Measurements from ENCODE around the gene KRT77.
A peak's percentile ranks its signal among the peaks of the same experiment; 100 is the strongest.

KRT77 gene

DNA sequence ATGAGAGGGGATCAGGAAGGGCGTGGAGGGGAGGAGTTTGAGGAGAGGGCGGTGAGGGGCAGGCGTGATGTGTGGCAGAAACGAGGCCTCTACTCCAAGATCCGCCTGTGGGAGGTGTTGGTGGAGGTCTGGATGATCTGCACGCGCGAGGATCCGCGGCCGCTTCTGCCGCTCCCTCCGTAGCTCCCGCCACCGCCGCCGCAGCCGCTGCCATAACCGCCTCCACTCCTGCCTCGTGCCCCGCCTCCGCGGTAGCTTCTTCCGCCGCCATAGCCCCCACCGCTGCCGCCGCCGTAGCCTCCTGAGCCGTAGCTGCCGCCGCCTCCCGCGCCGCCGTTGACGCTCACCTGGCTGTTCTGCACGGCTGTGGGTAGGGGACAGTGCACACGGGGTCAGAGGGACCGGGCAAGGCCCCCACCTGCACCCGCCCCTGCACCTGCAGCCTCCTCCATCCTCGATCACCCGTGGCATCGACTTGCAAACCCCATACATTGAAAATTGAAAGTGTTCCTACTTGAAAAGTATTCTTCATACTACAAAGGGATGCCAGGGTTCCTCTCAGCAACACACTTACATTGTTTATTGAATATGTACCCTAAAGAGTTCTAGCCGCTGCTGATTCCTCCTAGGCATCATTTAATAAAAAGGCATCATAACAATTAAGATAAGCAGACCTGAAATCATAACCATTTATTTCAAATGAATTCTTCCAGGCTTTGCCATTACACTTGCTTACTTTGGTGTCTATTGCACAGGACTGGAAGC, 12.1 kb downstream of the KRT77 start:
- DNase-seq: peak; percentile 20

GRCh38 chr12:52690351-52691075, 12.8 kb downstream of the KRT77 start:
- peak; percentile 17 for DNase-seq

- no peak for DNase-seq
Observed at GRCh38 chr12:52689936-52690335, 13.4 kb downstream of the KRT77 start.

DNA sequence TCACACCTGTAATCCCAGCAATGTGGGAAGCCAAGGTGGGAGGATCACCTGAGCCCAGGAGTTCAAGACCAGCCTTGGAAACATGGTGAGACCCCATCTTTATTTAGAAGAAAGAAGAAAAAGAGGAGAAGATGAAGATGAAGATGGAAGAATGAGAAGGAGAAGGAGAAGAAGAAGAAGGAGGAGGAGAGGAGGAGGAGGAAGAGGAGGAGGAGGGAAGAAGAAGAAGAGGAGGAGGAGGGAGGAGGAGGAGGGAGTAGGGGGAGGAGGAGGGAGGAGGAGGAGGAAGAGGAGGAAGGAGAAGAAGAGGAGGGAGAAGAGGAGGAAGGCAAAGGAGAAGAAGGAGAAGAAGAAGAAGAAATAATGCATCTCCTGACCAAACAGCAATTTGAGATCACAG, 14.1 kb downstream of the KRT77 start:
- no peak for DNase-seq

GRCh38 chr12:52688481-52688880, 14.8 kb downstream of the KRT77 start:
- DNase-seq: no peak

DNA sequence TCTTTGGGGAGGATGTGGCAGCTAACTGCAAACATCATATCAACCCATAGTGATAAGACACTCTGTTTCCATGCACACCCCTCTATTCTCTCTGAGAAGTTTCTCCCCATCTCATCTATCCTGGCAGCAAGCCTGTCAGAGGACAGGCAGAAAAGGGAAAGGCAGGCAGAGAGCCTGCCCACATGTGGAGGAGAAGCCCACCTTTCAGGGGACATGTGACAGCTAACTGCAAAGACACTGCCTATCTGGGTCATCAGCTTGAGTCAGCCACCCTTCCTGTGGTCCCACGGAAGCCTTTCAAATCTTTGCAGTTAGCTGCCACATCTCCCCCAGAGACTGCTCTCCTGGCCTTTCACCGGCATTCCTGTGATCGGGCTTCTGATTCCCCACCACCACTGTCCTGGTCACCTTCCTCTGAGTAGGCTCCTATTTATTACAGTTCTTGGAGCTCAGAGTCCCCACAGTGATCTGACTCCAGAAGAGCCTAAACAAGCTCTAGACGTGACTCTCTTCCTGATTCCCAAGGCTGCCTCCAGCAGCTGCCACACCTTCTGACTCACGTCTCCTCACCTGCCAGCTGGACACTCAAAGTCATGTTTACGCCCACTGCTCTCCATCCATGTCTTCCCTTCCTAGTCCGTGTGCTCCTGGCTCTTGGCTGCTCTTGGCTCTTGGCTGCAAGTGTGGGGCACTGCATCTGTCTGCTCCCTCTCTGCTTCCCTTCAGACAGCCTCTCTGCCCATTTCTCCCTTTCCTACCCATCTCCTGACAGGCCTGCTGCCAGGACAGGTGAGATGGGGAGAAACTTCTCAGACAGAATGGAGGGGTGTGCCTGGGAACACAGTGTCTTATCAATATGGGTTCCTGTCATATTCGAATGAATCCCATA, 15.6 kb downstream of the KRT77 start:
- DNase-seq: peak; percentile 63

GRCh38 chr12:52686756-52687487, 16.4 kb downstream of the KRT77 start:
- no peak for DNase-seq

GRCh38 chr12:52686063-52686462, 17.3 kb downstream of the KRT77 start:
- DNase-seq: peak; percentile 17

DNA sequence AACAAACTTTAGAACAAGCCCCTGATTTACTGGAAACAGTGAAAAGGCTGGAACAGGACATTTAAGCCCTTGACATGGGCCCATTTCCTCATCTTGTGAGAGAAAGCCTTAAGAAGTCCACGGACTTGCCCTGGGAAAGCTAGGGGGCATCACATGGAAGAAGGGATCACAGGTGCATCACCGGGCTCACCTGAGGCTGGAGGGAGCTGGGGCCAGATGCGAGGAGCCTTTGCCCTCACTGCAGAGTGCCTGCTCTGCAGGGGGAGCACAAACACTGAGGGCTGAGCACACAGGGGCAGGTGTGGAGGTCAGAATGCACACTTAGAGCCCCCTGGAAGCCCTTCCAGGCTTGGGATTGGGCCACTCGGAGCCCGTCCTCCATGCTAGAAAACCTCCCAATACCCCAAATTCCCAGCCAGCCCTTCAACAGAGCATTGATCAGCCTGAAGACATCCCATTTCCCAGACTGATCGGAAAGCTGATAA, 17.9 kb downstream of the KRT77 start:
- DNase-seq: no peak

DNA sequence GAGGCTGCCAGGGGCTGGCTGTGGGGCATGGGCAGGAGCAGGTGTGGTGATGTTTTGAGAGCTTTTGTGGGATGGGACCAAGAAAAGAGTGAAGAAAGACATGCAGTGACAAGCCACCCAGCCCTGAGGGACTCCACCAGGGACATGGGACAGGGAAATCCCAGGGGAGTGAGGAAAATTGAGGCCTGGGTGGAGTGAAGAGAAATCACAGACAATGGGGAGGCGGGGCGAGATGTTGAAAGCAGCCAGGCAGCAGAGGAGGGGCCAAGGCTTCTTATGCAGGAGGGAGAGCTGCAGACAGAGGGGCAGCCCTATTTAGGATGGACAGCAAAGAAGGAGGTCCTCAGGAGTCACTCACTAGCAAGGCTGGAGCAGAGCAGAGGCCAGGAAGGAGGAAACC, 18.9 kb downstream of the KRT77 start:
- peak; percentile 37 for DNase-seq

- DNase-seq: no peak
Observed at GRCh38 chr12:52683575-52684300, 19.6 kb downstream of the KRT77 start.

DNA sequence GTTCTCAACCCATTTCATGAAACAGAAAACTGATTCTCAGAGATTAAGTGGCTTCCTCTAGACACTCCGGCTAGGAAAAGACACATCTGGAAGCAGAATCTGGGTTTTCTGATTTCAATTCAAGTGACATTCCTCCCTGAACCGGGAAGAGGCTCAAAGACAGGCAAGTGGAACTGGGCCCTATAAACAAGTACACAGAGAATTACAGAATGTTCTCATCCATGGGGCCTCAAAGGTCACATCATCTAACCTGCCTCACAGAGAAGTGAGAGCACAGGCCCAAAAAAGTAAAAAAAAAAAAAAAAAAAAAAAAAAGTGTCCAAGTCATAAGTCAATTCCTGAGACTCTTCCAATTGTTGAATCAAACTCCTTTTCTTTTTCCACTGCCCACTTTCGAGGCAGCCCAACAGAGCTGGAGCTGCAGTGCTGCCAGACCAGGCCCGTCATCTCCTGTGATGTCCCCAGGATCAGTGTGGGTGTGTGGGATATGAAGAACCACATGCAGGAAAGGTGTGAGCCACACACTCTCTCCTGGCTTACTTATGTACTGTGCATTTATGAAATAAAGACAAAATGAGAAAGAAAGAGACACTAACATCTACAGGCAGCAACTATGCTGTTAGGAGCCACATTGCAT, 20.3 kb downstream of the KRT77 start:
- no peak for DNase-seq

GRCh38 chr12:52682381-52682660, 21.0 kb downstream of the KRT77 start:
- no peak for DNase-seq

DNA sequence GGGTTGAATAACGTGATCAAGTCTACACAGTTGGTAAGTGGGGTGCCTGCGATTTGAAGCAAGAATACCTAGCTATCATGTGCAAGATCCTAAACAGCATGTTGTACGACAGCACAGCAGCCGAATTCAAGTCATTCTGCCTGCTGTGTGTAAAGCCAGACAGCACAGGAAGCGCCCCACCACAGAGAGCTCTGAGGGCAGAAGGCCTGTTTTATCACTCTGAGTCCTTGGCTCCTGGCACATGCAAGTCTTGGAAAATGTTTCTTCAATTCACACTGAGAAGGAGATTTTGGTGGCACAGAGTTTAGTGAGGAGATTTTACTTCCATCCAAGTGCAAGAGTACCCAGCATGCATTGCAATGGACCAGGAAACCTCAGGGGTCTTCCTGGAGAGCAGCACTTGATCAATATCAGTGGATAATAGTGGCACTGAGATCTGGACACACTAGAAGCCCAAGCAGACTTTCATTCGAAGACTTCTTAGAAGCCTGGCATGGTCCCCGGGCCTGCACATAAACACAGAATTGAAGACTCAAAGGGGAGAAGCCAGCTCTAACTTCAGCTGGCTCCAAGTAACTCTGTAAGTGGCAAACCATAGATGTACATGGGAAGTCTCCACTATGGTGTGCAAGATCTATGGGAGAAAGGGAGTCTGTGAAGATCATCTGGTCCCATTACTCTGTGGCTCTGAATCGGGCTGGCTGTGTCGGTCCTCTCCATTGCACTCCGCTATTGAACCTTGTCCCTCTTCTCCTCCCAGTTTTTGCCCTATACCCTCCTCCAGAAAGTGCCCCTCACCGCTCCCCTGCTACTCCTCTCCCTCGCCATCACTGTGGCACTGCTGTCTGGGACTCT, 21.6 kb downstream of the KRT77 start:
- DNase-seq: no peak

DNA sequence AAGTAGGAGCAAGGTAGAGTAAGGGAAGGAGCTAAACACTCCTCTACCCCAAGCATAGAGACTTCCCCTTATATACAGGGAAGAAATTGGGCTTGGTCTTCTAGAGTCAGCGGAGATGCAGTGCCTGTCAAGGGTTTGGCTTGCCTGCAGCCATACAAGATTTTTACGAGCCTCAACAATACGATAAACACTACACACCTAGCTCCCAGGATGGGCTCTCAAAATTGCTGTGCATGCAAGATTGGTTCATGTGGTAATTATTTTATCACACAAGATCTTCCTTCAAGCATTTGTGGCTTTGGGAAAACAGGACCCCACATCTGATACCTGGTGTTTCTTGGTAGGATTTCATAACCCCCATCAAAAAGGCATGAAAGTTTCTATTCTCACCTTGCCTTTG, 23.0 kb downstream of the KRT77 start, which contains the start of gene KRT1:
Gene KRT1 (minus strand): TSS at position 45 of the 400 bp plus-strand sequence. CDS start 59 bp downstream, outside the sequence.
- DNase-seq: no peak

GRCh38 chr12:52679875-52680274, 23.4 kb downstream of the KRT77 start:
- DNase-seq: no peak

GRCh38 chr12:52677671-52678070, 25.7 kb downstream of the KRT77 start:
- DNase-seq: no peak

DNA sequence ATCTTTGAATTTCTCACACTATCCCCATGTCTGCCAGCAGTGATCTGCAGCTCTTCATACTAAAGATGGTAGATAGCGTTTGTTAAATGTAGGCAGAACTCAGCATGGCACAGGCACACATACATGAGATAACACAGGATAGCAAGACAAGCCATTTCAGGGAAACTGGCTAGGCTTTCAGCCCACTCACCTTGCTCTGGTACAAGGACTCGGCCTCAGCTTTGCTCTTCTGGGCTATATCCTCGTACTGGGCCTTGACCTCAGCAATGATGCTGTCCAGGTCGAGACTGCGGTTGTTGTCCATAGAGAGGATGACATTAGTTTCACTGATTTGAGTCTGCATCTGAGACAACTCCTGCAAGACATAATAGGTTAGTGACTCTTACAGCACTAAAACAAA, 26.2 kb downstream of the KRT77 start:
- no peak for DNase-seq

- no peak for DNase-seq
Observed at GRCh38 chr12:52676163-52676562, 27.2 kb downstream of the KRT77 start.

- DNase-seq: no peak
Observed at GRCh38 chr12:52675301-52675701, 28.0 kb downstream of the KRT77 start.

- DNase-seq: peak; percentile 34
Observed at GRCh38 chr12:52674433-52674775, 28.9 kb downstream of the KRT77 start.
